Nucleus accumbens (tissue), 56 donors: ENCODE data around the gene SLC35F3.
"Not testable (repeated sequence)": the region's sequence is repeated elsewhere in the genome, so short reads cannot be mapped to it uniquely, and the experiment has no call there.

ENCODE experiments used
- DNase-seq, 56 donors: peaks; one replicate each; lab custom pipeline; 2025; lab: John Stamatoyannopoulos, UW

The SLC35F3 gene

GRCh38 chr1:234175363-234175762 is 270.9 kb downstream of the SLC35F3 start:
- DNase-seq: no peak

- DNase-seq: no peak
Observed at GRCh38 chr1:234176000-234176399, 271.5 kb downstream of the SLC35F3 start.

GRCh38 chr1:234176847-234177246 is 272.4 kb downstream of the SLC35F3 start:
- DNase-seq: not testable (repeated sequence)

- no peak for DNase-seq
Observed at GRCh38 chr1:234185438-234185837, 281.0 kb downstream of the SLC35F3 start.

GRCh38 chr1:234186037-234186688 is 281.7 kb downstream of the SLC35F3 start:
- DNase-seq: peak in 17 of 56 donors; percentile 6 to 66 (median 34)

GRCh38 chr1:234188454-234188792 is 283.9 kb downstream of the SLC35F3 start:
- DNase-seq: no peak

GRCh38 chr1:234197839-234198238 is 293.4 kb downstream of the SLC35F3 start:
- no peak for DNase-seq

- DNase-seq: no peak
Observed at GRCh38 chr1:234199476-234200127, 295.1 kb downstream of the SLC35F3 start.

- no peak for DNase-seq
Observed at GRCh38 chr1:234200566-234200965, 296.1 kb downstream of the SLC35F3 start.

- DNase-seq: no peak
Observed at GRCh38 chr1:234201600-234201999, 297.1 kb downstream of the SLC35F3 start.

GRCh38 chr1:234205966-234206365 is 301.5 kb downstream of the SLC35F3 start:
- DNase-seq: no peak

- no peak for DNase-seq
Observed at GRCh38 chr1:234206651-234207284, 302.3 kb downstream of the SLC35F3 start.

GRCh38 chr1:234208351-234208750 is 303.9 kb downstream of the SLC35F3 start:
- DNase-seq: no peak

- DNase-seq: no peak
Observed at GRCh38 chr1:234208791-234209190, 304.3 kb downstream of the SLC35F3 start.

- DNase-seq: not testable (repeated sequence)
Observed at GRCh38 chr1:234210429-234210828, 306.0 kb downstream of the SLC35F3 start.

GRCh38 chr1:234211855-234212254 is 307.4 kb downstream of the SLC35F3 start:
- DNase-seq: not testable (repeated sequence)

GRCh38 chr1:234212764-234213657 is 308.5 kb downstream of the SLC35F3 start:
- DNase-seq: peak in 5 of 56 donors; percentile 7 to 22 (median 19)

GRCh38 chr1:234213658-234214128 is 309.2 kb downstream of the SLC35F3 start:
- DNase-seq: peak in 2 of 56 donors; percentile 15

GRCh38 chr1:234214129-234214910 is 309.8 kb downstream of the SLC35F3 start:
- DNase-seq: peak in 43 of 56 donors; percentile 11 to 76 (median 45)
